ENCODE data around the gene IGSF1.

IGSF1 gene

DNA sequence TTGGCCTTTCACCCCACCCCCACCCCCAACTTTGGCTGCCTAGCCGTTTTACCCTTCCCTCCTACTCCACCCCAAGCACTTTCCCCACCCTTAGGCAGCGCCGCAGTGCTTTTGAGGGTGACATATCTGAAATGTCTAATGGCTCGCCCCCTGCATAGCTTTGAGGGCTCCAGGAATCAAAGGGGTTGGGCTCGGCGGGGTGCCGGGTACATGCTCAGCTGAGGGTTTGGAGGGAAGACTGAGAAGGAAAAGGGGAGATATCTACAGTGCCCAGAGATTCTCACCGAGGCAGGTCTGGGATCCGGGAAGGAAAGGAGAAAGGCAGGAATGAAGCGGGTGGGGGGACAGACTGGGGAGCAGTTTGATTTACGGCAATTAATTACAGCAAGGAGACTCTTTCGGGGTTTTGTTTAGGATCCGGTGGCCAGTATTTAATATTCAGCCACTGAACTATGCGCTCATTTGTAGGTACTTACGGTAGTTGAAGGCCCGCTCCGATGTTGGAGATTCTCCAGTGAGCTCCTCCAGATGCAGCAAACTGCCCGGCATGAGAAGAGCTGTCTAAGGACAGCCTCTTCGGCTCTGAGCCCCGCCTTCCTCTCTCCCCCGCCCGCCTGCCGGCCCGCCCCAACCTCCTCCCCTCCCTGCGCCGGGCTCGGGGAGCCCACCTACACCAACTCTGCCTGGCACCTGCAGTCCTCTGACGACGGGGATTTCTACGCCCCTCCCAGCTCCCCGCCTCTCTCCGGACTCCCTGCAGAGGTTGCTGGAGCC, at the start of gene IGSF1:
TSS of gene IGSF1 (minus strand) at position 569 of the 774 bp plus-strand sequence. CDS start 2,632 bp downstream, outside the sequence.
- DNase-seq: no peak

DNA sequence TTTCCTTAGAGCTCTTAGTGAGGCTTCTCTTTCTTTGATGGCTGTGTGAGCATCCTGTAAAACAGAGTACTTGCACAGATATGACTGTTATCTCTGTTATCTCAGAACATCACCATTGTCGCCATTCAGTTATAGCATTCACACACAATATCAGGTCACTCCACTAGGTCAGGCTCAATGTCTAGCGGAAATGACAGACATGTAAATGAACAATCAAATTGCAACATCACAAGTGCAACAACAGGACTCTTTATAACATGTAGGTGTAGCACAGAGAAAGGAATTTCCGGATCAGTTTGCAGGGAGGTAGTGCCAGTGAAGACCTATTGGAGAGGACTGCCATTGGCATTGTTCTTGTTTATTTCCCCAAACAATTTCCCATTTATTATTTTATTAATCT, 43.2 kb upstream of the IGSF1 start:
- no peak for DNase-seq

GRCh38 chrX:131331152-131331551, 42.0 kb upstream of the IGSF1 start:
- DNase-seq: no peak

DNA sequence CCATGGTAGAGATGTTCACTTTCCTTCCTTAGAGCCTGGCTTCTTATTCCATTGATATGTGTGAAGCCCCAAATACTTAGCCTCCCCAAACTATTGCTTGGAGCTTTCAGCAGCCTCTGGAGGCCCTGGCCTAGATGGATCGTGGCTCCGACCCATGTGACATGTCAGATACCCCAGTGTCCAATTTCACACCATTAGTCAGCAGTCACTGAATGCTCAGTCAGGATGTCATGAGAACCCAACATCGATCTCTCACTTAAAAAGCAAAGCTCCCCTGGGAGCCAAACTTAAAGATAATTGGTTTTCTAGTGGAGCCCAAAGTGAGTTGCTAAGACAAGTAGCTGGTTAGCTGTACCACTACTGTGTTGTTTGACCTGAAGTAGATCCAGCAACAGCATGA, 41.6 kb upstream of the IGSF1 start:
- DNase-seq: no peak

- DNase-seq: no peak
Observed at GRCh38 chrX:131322651-131323050, 33.5 kb upstream of the IGSF1 start.

DNA sequence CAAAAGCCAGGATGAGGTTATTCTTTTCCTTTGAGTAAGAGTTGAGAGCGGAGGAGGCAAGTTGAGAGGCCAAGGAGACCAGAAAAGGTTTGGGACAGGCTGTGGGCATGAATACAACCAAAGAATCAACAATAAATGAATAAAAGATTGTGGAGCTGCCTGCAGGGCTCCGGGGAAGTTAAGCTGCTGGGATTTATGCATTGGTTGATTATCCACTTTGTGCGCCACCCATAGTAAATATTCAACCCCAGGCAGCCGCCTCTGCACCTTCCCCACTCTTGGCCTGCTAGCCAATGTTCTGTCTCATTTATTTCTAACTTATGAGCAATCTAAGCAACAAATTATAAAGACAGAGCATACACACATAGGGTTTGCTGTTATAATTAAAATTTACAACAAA, 28.2 kb upstream of the IGSF1 start:
- DNase-seq: no peak

DNA sequence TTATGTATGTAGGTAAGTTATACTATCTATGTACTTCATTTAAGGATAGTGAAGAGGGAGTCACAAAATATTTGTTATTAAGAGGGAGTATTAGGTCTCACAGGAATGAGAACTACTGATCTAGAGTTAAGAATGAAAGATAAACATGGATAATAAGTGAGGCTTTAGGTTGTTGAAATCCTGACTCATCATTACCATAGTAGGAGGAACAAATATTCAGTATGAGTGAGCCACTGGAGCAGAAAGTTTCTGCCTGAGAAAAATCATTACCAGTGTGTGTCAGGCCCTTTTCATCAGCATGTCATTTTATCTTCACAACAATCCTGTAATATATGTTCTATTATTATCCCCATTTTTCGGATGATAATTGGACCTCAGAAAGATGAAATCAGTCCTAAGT, 27.2 kb upstream of the IGSF1 start:
- no peak for DNase-seq

DNA sequence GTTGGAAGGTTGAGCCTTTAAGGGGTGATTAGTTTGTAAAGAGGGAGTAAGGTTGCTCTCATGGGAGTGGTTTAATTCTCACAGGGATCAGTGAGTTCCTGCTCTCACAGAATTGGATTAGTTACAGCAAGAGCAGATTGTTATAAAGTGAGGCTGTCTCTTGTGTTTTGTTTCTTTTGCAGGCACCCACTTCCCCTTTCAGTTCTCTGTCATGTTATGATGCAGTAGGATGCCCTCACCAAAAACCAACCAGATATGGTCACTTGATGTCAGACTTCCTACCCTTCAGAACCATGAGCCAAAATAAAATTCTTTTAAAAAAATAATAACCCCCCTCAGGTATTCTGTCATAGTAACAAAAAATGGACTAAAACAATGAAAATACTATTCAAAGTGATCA, 19.9 kb upstream of the IGSF1 start:
- no peak for DNase-seq

GRCh38 chrX:131306601-131307000, 17.5 kb upstream of the IGSF1 start:
- DNase-seq: no peak

DNA sequence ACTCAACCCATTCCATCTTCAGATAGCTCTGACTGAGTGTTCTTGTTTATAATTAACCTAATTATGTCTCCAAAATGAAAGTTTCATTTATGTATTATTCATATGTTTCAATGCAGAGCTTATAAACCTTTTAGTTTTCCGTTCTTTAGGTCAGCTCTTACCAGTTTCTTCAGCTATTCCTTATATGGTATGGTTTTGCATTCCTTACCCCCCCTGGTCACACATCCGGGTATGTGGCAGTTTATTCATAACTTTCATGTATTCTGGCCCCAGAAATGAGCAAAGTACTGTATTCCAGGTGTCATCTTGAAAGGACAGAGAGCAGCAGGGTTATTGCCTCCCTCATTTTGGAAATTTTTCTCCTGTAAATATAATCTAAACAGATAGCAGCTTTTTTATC, 16.8 kb upstream of the IGSF1 start:
- no peak for DNase-seq

DNA sequence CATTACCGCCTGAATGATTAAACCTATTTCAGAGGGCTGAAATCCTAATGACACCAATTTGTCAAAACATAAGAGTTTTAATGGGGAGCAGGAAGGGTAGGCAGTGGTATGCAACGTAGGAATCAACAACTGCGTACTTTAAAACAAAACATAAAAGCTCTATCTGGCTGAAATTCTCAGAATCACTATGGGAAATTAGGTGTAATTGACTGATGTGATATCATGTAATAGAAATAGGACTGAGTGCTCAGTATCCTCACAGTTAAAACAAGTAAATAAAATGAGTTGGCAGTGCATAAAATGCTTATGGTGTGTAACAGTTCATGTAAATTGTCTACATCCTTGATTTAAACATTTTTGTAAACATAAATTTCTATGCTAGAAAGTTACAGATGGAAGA, 13.6 kb upstream of the IGSF1 start:
- DNase-seq: no peak

GRCh38 chrX:131301155-131301554, 12.0 kb upstream of the IGSF1 start:
- DNase-seq: no peak

DNA sequence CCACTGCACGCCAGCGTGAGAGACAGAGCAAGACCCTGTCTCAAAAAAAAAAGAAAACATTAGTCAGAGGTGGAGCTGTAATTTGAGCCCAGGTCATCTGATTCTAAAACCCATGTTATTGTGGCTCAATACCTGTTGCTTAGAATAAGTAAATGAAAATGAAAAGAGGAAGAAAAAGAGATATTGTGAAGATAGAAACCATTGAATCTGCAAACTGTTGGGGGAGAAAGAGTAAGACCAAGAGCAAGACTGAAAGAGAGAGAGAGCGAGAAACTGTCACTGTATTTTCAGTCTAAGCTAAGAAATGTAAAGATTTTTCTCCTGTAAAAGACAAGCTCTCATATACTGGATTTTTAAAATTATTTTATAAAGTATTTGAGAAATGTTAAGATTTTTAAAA, 9.7 kb upstream of the IGSF1 start:
- DNase-seq: no peak

DNA sequence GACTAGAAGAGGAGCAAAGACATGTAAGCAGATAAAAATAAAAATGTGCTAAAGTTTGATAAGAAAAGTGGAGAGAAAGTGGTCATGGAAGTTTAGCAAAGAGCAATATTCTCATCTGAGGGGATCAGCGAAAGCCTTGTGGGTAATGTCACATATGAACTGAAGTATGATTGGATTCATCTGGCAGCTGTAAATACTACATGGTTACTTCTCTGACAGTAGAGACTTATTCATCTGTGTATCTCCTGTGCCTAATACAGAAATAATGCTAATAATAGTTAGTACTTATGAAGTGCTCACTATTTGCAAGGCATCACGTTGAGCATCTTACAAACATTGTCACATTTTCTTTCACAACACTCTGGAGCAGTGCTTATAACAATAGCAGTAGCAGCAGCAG, 8.9 kb upstream of the IGSF1 start:
- no peak for DNase-seq

DNA sequence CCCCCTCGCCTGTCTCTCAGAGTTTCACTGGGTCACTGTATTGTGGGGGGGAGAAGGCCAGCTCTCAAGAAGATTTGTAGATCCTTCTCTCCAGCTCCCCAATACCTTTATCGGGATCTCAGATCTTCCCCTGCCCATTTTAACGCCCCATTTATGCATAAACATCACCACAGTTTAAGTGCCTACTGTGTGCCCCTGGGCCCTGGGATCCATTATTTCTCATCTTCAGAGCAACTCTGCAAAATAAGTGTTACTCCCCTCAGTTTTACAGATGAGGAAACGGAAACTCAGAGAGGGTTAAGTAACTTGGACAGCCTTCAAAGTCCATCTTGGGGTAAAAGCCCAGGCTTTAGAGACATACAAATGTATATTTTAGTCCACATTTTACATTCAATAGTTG, 421 bp upstream of the IGSF1 start:
- DNase-seq: no peak

- no peak for DNase-seq
Observed at GRCh38 chrX:131288188-131288587, 918 bp downstream of the IGSF1 start.

DNA sequence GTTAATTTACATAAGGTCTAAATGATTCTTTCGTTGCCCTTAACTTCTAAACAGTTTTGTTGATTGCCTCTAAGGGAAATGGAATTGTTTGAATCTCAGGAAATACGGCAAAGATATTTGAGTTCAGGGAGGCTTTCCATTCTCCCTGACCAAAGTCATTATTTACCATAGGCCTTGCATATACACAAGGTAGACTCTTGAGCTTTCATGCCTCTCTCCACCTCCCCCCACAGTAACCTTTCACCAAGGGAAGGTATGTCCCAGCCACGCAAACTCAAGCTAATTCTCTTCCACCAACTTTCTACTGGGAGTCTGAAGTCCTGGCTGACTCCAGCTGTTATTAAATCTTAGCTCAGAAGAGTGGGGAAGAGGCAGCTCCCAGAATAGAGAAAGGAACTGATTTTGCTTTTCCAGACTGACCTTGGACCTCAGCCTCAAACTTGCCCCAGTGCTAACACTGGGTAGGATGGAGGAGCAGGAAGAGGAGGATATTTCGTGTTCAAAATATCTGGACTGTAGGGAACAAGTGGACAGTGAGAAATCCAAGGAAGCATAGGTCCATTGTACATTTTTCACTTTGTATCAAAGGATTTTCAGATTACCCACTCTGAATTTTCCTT, 1.4 kb downstream of the IGSF1 start:
- DNase-seq: no peak

- no peak for DNase-seq
Observed at GRCh38 chrX:131279617-131280016, 9.5 kb downstream of the IGSF1 start.

DNA sequence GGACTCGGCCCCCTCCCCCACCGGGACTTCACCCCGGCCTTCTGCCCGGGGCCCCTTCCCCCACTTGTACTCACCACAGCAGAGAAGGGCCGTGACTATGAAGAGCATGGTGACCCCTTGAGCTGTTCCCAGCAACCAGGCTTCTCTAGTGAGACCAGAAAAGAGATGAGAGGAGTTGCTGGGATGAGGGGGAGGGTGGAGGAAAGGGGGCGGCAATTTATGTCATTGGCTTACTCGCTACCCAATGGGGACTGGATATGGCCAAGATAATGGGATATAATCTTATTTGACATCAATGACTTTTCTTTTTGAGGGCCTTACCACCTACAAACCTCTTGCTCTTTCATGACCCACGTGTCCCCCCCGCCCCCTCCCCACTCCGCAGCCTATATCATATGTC, 9.9 kb downstream of the IGSF1 start:
- no peak for DNase-seq

GRCh38 chrX:131277543-131278136, 11.5 kb downstream of the IGSF1 start:
- peak; percentile 36 for DNase-seq

DNA sequence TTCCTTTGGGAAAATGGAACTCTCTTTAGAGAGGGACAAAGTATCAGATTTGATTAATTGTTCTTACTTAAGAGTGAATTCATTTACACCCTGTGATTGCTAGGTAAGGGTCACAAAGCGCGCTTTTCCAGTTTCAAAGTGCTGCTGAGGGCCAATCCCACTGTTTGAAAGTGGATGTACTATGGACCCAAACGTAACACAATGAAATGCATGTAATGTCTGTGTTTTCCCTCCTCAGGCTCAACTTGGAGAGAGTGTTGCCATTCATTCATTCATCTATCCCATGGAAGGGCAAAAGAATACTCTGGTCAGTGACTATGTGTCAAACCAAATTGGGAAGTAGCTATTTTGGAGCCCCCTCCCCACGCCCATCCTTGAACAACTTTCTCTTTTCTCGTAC, 16.1 kb downstream of the IGSF1 start:
- DNase-seq: no peak

- DNase-seq: no peak
Observed at GRCh38 chrX:131271826-131272225, 17.3 kb downstream of the IGSF1 start.

DNA sequence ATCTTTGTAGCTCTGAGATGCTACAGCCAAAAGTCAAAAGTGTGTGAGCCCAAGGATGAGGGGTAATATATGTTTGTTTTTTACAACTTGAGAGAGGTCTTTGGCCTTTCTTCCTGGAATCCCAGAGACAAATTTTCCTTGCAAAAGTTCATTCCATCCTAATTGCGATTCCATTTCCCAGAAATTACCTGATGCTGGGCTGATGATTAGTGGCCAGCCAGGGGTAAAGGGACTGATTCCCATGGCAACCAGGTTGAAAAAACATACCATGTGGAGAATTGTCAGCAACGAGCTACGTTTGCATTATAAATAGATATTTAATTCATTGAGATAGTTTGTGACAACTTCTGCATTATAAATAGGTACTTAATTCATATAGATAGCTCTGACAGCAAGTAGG, 17.8 kb downstream of the IGSF1 start:
- DNase-seq: no peak

GRCh38 chrX:131270080-131270479, 19.0 kb downstream of the IGSF1 start:
- DNase-seq: peak; percentile 35

DNA sequence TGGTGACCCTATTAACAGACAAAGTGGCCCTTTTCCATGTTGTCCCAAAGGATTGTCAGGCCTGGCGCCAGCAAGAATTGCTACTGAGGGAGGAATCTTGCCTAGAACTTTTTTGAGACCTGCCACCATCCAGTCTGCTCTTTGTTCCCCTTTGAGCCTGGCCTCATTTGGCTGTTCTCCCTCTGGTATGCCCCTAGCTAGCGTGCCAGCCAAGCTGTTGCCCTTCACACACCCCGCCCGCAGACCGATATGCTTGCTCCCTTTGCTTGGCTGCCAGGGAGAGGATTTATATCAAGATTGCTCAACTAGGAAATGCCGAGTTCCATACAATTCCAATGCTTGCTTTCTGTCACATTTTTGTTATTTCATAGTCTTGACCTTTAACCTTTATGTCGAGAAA, 24.4 kb downstream of the IGSF1 start:
- DNase-seq: no peak
